B cell (primary cell): ENCODE results near the gene CNTN4.

Source experiments
- EZH2 ChIP-seq: IDR thresholded peaks from 2 replicates; pipeline ENCODE4 v1.6.1; 2012; ENCODE audit warnings: borderline replicate concordance, low read depth, mild to moderate bottlenecking, moderate library complexity, low read length; ENCODE audit not compliant: insufficient read depth, poor library complexity, severe bottlenecking
- TF ChIP-seq, protein P1 (sequence below): fragments of 200-600 bp; IDR thresholded peaks from one replicate; pipeline ENCODE4 v1.8.0; 2022; ENCODE audit warnings: antibody characterized with exemption, mild to moderate bottlenecking

DNA sequence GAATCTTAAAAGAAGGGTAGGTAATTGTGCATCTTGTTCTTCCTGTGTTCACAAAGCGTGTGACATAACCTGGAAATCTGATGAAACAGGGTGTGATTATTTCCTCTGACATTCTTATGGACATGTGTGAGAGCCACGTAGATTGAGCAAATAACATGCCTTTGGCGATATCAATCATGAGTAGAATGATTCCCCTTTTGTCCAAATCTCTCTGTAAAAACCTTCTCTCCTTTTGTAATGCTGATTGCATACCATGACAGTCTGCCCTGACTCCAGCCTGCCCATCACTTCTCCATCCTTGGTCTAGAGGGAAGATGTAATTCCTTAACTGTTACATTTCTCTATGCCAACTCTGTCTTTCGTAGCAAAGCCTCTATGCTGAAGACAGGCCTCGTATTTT is 896.5 kb downstream of the CNTN4 start:
- TF ChIP-seq, protein P1, sequence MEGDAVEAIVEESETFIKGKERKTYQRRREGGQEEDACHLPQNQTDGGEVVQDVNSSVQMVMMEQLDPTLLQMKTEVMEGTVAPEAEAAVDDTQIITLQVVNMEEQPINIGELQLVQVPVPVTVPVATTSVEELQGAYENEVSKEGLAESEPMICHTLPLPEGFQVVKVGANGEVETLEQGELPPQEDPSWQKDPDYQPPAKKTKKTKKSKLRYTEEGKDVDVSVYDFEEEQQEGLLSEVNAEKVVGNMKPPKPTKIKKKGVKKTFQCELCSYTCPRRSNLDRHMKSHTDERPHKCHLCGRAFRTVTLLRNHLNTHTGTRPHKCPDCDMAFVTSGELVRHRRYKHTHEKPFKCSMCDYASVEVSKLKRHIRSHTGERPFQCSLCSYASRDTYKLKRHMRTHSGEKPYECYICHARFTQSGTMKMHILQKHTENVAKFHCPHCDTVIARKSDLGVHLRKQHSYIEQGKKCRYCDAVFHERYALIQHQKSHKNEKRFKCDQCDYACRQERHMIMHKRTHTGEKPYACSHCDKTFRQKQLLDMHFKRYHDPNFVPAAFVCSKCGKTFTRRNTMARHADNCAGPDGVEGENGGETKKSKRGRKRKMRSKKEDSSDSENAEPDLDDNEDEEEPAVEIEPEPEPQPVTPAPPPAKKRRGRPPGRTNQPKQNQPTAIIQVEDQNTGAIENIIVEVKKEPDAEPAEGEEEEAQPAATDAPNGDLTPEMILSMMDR: no peak
- TF ChIP-seq EZH2: no peak
